ENCODE measurements around the gene EPHB6. TPM values are rescaled to one million over a fixed set of nuclear protein-coding genes. Genes with fewer than 3 reads are reported as not detected.

The EPHB6 gene
- total and polyA plus RNA-seq, 10 of the 15 experiments (the other 5 are each of a cell fraction or from before 2014, with no cell fraction given), result 0.06 to 1.3 (median 0.37) TPM; not detected in 2

DNA sequence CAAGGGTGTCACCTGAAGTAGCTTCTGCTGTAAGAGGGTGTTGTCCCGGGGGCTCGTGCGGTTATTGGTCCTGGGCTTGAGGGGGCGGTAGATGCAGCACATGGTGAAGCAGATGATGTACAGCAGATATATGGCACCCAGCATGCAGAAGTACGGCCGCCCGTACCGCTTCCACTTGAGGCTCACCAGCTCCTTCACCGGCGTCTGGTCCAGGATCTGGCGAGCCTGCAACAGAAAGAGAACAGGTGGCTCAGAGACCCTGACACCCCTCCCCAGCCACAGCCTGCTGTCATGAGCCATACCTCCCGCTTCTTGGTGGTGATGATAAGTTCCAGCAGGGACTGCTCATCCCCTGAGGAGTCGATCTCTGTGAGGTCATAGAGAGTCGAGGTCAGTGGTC, 20.6 kb downstream of the EPHB6 start:
- SMC1A ChIA-PET (ENCODE audit: uncharacterized antibody, unreplicated experiment), result no interaction called here
- CTCF ChIA-PET, result interaction anchor here (0.7 kb wide), 1 partner anchor 127 kb away, joined by 3 read pairs; no protein-coding TSS in a partner anchor
- Histone ChIP-seq H2AFZ (ENCODE audit: control insufficient read depth, low read depth, low read length) (no peak overlapping the region), H3K79me2 (ENCODE audit: control insufficient read depth, insufficient read depth, low read length) (no peaks in the 10 kb centered on the region), H3K4me1 (ENCODE audit: control insufficient read depth, insufficient read depth, low read length) (no peaks in the 10 kb centered on the region), H4K20me1 (ENCODE audit: control insufficient read depth, insufficient read depth) (no peaks in the 10 kb centered on the region), H3K9ac (ENCODE audit: control insufficient read depth, insufficient read depth, low read length) (no peak overlapping the region), H3K9me3 (replicated peaks; ENCODE audit: control insufficient read depth, insufficient read depth, low read length) (no peaks in the 10 kb centered on the region; the same call in 2 of the 3 replicates), H3K4me3 (no peak overlapping the region), H3K27ac (ENCODE audit: control insufficient read depth, insufficient read depth) (no peak overlapping the region), H3K4me2 (ENCODE audit: control insufficient read depth, insufficient read depth) (no peak overlapping the region), H3K36me3 (ENCODE audit: control insufficient read depth in 2 of 2, insufficient read depth in 2 of 2, low read length in 1 of 2) (no peaks in the 10 kb centered on the region), H3K27me3 (replicated peaks in 1 of 2; ENCODE audit: control insufficient read depth in 2 of 2, insufficient read depth in 2 of 2, low read length in 1 of 2) (no peaks in the 10 kb centered on the region)
- TF ChIP-seq BMI1 (IDR thresholded peaks at IDR 0.05; ENCODE audit: borderline replicate concordance) (no peak), PAX5 (IDR thresholded peaks at IDR 0.05; ENCODE audit: borderline replicate concordance, low read depth, low read length) (no peak), BHLHE40 (IDR thresholded peaks at IDR 0.05; ENCODE audit: borderline replicate concordance in 1 of 2, low read depth in 2 of 2, low read length in 1 of 2) (no peak), SMAD5 (IDR thresholded peaks at IDR 0.05; ENCODE audit: low read depth) (no peak), TCF7 (IDR thresholded peaks at IDR 0.05; ENCODE audit: borderline replicate concordance) (no peak), MYB (IDR thresholded peaks at IDR 0.05; ENCODE audit: borderline replicate concordance, low read depth, low read length) (no peak), YY1 (IDR thresholded peaks at IDR 0.05; ENCODE audit: low read depth, low read length) (no peak)
- TF ChIP-seq, protein P1, sequence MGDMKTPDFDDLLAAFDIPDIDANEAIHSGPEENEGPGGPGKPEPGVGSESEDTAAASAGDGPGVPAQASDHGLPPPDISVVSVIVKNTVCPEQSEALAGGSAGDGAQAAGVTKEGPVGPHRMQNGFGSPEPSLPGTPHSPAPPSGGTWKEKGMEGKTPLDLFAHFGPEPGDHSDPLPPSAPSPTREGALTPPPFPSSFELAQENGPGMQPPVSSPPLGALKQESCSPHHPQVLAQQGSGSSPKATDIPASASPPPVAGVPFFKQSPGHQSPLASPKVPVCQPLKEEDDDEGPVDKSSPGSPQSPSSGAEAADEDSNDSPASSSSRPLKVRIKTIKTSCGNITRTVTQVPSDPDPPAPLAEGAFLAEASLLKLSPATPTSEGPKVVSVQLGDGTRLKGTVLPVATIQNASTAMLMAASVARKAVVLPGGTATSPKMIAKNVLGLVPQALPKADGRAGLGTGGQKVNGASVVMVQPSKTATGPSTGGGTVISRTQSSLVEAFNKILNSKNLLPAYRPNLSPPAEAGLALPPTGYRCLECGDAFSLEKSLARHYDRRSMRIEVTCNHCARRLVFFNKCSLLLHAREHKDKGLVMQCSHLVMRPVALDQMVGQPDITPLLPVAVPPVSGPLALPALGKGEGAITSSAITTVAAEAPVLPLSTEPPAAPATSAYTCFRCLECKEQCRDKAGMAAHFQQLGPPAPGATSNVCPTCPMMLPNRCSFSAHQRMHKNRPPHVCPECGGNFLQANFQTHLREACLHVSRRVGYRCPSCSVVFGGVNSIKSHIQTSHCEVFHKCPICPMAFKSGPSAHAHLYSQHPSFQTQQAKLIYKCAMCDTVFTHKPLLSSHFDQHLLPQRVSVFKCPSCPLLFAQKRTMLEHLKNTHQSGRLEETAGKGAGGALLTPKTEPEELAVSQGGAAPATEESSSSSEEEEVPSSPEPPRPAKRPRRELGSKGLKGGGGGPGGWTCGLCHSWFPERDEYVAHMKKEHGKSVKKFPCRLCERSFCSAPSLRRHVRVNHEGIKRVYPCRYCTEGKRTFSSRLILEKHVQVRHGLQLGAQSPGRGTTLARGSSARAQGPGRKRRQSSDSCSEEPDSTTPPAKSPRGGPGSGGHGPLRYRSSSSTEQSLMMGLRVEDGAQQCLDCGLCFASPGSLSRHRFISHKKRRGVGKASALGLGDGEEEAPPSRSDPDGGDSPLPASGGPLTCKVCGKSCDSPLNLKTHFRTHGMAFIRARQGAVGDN (IDR thresholded peaks at IDR 0.05), result no peak
- RAD21 ChIA-PET (ENCODE audit: unreplicated experiment), result no interaction called here
- in situ Hi-C loops (cut with MboI) (loop anchor here (10.0 kb wide), 1 partner anchor 339 kb away; no protein-coding TSS in a partner anchor), intact Hi-C loops (cut with micrococcal nuclease; ENCODE audit: unreplicated experiment) (no loop called here)
- POLR2A ChIA-PET, result interaction anchor here (0.6 kb wide), 1 partner anchor 1056 kb away, joined by 3 read pairs; no protein-coding TSS in a partner anchor
- ATAC-seq (no peak), FAIRE-seq (no peak), DNase-seq (ENCODE audit: low read depth, low spot score) (no peak)
- WGBS (ENCODE audit: insufficient coverage, insufficient replicate concordance, low lambda C conversion rate, missing lambda C conversion rate), result 46% methylated on average over 14 of the region's 14 CpGs
- BruUV-seq (replicated peaks), result no TSS peak
